ENCODE results near the gene METRNL.

Gene METRNL

DNA sequence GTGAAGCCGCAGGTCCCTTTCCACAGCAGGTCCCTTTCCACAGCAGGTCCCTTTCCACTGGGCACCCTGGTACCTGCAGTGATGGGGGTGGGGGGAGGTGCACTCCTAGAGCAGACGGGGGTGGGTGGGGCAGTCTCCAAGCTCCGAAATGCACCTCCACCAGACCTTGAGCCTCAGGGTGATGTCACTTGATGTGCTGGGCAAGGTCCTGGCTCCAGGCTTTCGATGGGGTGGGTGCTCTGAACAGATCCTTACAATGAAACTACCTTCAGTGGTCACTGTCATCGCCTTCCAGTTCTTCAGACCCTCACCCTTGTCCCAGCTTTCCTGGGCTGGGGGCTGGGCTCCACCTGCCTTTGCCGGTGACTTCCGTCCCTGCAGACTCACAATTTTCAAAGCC is 1.5 kb upstream of the METRNL start:
- H3K4me3 ChIP-seq (ENCODE audit: low read length) = no peak overlapping the region
- no peak overlapping the region for H3K4me2 ChIP-seq (ENCODE audit: low read length)
- H3K27me3 ChIP-seq (ENCODE audit: control insufficient read depth, insufficient read depth, low read length) = peaks cover 12% of the 10 kb centered on the region
- H3K4me1 ChIP-seq (ENCODE audit: control insufficient read depth, insufficient read depth, low read length) = peaks cover 29% of the 10 kb centered on the region
- no peaks in the 10 kb centered on the region for H3K9me3 ChIP-seq (replicated peaks; ENCODE audit: low read length)
- peaks cover 10% of the 10 kb centered on the region for H3K36me3 ChIP-seq (ENCODE audit: insufficient read depth, low read length)
- H3K9ac ChIP-seq (ENCODE audit: low read depth, low read length) = no peak overlapping the region

DNA sequence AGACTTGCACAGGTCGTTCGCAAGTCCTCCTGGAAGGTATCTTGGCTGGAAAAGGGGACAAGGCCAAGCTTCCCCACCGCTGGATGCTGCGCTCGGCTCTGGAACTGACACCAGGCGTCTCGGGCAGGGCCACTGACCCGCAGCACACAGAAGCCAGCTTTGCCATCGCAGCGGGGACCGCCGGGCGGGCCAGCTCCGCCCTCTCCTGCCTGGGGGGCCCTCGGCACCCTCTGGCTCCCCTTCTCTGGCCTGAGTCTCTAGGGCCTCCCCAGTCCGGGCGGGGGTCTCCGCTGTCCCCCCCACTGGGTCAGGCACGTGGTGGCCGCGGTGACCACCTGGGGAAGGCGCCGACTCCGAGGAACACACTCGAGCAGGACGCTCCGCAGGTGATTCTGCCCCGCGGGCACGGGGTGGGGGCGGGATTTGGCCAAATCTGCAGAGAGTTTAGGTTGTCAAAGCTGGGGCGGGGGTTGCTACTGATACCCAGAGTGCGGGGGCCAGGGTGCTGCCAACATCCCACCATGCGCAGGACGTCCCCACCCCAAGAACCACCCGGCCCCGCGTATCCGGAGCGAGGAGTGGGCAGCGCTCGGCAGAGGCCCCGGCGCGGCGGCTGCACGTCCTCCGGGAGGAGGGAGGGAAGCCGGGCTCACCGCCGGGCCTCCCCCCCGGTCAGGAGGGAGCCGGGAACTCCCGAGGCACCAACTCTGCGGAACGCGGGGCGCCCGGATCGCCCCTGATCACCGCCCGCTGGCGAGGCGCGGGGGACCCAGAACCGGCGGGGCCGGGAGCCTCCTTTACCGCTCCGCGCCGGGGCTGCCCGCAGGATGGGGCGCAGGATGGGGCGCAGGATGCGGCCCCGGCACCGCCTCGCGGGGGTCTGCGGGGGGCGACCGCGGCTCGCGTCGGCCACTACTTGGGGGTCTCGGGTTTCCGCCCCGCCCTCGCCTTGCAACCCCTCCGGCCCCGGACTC is 744 bp upstream of the METRNL start:
- Histone ChIP-seq H3K36me3 (ENCODE audit: insufficient read depth, low read length) (peaks cover 10% of the 10 kb centered on the region), H3K4me2 (ENCODE audit: low read length) (peak overlapping the region; percentile 91), H3K4me1 (ENCODE audit: control insufficient read depth, insufficient read depth, low read length) (peaks cover 35% of the 10 kb centered on the region), H3K9ac (ENCODE audit: low read depth, low read length) (peak overlapping the region; percentile 80), H3K9me3 (replicated peaks; ENCODE audit: low read length) (no peaks in the 10 kb centered on the region), H3K4me3 (ENCODE audit: low read length) (peak overlapping the region; percentile 72), H3K27me3 (ENCODE audit: control insufficient read depth, insufficient read depth, low read length) (peaks cover 12% of the 10 kb centered on the region)

DNA sequence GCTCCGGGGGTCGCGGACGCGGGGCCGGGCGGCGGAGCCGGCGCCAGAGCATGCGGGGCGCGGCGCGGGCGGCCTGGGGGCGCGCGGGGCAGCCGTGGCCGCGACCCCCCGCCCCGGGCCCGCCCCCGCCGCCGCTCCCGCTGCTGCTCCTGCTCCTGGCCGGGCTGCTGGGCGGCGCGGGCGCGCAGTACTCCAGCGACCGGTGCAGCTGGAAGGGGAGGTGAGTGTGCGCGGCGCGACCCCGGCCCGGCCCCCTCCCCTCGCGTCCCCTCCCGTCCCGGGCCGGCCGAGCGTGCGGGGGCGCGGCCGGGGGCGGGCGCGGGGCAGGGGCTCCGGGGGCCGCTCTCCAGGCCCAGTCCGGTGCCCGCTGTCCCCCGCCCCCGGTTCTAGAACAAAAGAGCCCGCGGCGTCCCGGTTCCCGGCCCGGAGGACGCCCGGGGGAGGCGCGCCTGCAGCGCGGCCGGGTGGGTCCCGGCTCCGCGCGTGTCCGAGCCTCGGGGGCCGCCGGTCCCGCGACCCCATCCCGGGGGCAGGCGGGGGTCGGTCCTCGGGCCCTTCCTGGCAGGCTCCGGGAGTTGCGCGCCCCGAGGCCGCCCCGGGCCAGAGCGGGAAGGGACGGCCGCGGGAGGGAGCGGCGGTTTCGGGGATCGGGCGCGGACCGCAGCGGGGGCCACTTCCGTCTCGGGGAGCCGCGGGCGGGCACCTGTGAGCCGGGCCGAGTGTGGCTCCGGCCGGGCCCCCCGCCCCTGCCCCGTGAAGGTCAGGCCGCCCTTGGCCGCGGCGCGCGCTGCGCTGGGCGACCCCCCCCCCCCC is 563 bp downstream of the METRNL start:
- peak overlapping the region; percentile 76 for H3K4me3 ChIP-seq (ENCODE audit: low read length)
- no peaks in the 10 kb centered on the region for H3K9me3 ChIP-seq (replicated peaks; ENCODE audit: low read length)
- peak overlapping the region; percentile 96 for H3K9ac ChIP-seq (ENCODE audit: low read depth, low read length)
- peaks cover 12% of the 10 kb centered on the region for H3K27me3 ChIP-seq (ENCODE audit: control insufficient read depth, insufficient read depth, low read length)
- H3K4me1 ChIP-seq (ENCODE audit: control insufficient read depth, insufficient read depth, low read length) = peaks cover 48% of the 10 kb centered on the region
- peaks cover 17% of the 10 kb centered on the region for H3K36me3 ChIP-seq (ENCODE audit: insufficient read depth, low read length)
- peak overlapping the region; percentile 43 for H3K4me2 ChIP-seq (ENCODE audit: low read length)

DNA sequence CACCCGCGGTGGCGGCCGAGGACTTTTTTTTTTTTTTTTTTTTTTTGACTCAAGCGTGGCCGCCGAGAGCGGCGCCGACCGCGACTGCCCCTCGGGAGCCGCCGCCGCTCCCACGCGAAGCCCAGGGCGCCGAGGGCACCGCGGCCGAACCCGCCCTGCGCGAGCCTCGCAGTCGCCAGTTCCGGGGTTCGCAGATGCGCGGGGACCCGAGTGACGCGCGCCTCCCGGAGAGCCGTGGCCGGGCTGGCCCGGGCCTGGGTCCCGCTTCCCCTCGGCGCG is 1.1 kb downstream of the METRNL start:
- Histone ChIP-seq H3K4me3 (ENCODE audit: low read length) (peak overlapping the region; percentile 76), H3K27me3 (ENCODE audit: control insufficient read depth, insufficient read depth, low read length) (peaks cover 6% of the 10 kb centered on the region)

DNA sequence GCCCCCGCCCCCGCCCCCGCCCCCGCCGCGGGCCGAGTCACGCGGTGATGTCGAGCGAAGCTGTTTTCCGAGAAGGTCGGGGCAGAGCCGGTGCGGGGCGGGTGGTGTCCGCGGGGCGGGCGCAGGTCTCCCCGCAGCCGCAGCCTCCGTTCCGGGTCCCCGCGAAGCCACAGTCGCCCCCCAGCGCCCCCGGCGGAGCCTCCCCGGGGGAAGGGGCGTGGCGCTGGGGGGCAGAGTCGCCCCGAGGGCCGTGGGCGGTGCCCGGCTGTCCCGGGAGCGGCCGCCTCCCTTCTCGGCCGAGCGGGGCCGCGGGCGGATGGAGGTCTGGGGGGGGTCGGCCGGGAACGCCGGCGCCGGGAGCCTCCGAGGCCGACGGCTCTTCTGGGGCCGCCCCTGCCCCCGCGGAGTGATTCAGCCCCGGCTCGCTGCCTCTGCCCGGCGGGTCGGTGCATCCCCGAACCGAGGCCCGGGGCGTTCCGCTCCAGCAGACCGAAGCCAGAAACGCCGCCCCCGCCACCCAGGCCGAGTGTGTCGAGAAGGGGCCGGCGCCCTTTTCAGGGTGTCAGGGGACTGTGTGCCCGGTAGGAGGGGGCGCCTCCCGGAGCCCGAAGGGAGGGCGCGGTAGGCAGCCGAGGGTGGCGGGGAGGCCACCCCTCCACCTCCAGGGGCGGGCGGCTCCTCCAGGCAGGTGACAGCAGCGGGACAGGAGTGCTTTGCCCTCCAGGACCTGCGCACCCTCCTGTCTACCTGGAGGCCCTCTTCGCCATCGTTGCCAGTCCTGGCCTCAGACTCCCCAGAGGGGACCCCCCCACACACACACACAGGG is 1.7 kb downstream of the METRNL start:
- Histone ChIP-seq H3K4me3 (ENCODE audit: low read length) (peak overlapping the region; percentile 76), H3K4me2 (ENCODE audit: low read length) (peak overlapping the region; percentile 89), H3K4me1 (ENCODE audit: control insufficient read depth, insufficient read depth, low read length) (peaks cover 59% of the 10 kb centered on the region), H3K27me3 (ENCODE audit: control insufficient read depth, insufficient read depth, low read length) (peaks cover 3% of the 10 kb centered on the region), H3K9ac (ENCODE audit: low read depth, low read length) (peak overlapping the region; percentile 96), H3K36me3 (ENCODE audit: insufficient read depth, low read length) (peaks cover 28% of the 10 kb centered on the region), H3K9me3 (replicated peaks; ENCODE audit: low read length) (no peaks in the 10 kb centered on the region)

More for the DNA sequence above, 1.1 kb downstream of the METRNL start:
- peaks cover 22% of the 10 kb centered on the region for H3K36me3 ChIP-seq (ENCODE audit: insufficient read depth, low read length)
- no peaks in the 10 kb centered on the region for H3K9me3 ChIP-seq (replicated peaks; ENCODE audit: low read length)
- H3K4me2 ChIP-seq (ENCODE audit: low read length) = peak overlapping the region; percentile 89
- peaks cover 53% of the 10 kb centered on the region for H3K4me1 ChIP-seq (ENCODE audit: control insufficient read depth, insufficient read depth, low read length)
- H3K9ac ChIP-seq (ENCODE audit: low read depth, low read length) = peak overlapping the region; percentile 96

DNA sequence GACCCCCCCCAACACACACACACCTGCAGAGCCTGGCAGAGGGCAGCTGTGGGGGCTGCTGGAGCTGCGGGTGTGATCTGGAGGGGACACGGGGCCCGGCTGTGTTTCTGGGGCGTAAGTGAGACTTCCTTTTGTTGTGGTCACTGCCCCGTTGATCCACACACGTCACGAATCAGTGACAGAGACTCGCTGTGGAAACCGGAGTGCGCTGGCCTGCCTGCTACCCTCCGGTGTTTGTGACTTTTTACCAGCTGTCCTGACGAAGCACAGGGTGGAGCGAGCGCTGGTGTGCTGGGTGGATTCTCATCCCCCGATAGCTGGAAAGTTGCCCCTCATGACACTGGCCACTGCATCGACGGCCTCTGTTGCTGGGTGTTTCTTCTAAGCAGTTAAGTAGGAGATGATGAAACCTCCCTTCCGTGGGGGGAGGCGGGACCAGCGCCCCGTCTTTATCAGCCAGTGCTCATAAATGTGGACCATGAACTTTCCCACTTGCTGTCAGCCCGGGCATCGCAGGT is 2.3 kb downstream of the METRNL start:
- Histone ChIP-seq H3K9ac (ENCODE audit: low read depth, low read length) (peak overlapping the region; percentile 96), H3K4me1 (ENCODE audit: control insufficient read depth, insufficient read depth, low read length) (peaks cover 66% of the 10 kb centered on the region)

DNA sequence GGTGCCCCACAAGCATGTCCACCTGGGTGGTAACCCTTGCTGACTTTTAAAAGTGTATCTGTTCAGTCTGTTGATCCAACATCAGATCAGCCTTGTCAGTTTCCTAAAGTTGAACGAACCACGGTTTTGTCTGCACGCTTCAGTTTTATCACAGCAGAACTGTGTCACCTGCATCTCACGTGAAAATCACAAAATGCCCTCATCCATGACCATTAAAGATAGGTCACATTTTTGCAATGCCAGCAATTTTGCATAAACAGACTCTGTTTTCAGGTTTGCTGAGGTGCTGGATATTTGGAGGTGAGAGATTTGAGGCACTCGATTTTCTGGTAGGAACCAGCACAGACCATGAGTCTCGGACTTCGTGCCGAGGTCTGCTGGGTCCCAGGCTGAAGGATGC is 3.0 kb downstream of the METRNL start:
- Histone ChIP-seq H3K4me3 (ENCODE audit: low read length) (peak overlapping the region; percentile 76), H3K9me3 (replicated peaks; ENCODE audit: low read length) (no peaks in the 10 kb centered on the region), H3K27me3 (ENCODE audit: control insufficient read depth, insufficient read depth, low read length) (peaks cover 3% of the 10 kb centered on the region), H3K4me2 (ENCODE audit: low read length) (peak overlapping the region; percentile 89), H3K9ac (ENCODE audit: low read depth, low read length) (peak overlapping the region; percentile 96), H3K36me3 (ENCODE audit: insufficient read depth, low read length) (peaks cover 41% of the 10 kb centered on the region), H3K4me1 (ENCODE audit: control insufficient read depth, insufficient read depth, low read length) (peaks cover 72% of the 10 kb centered on the region)

More for the DNA sequence above, 2.3 kb downstream of the METRNL start:
- H3K27me3 ChIP-seq (ENCODE audit: control insufficient read depth, insufficient read depth, low read length) = peaks cover 3% of the 10 kb centered on the region
- H3K4me2 ChIP-seq (ENCODE audit: low read length) = peak overlapping the region; percentile 89
- peak overlapping the region; percentile 76 for H3K4me3 ChIP-seq (ENCODE audit: low read length)
- H3K9me3 ChIP-seq (replicated peaks; ENCODE audit: low read length) = no peaks in the 10 kb centered on the region
- peaks cover 35% of the 10 kb centered on the region for H3K36me3 ChIP-seq (ENCODE audit: insufficient read depth, low read length)

DNA sequence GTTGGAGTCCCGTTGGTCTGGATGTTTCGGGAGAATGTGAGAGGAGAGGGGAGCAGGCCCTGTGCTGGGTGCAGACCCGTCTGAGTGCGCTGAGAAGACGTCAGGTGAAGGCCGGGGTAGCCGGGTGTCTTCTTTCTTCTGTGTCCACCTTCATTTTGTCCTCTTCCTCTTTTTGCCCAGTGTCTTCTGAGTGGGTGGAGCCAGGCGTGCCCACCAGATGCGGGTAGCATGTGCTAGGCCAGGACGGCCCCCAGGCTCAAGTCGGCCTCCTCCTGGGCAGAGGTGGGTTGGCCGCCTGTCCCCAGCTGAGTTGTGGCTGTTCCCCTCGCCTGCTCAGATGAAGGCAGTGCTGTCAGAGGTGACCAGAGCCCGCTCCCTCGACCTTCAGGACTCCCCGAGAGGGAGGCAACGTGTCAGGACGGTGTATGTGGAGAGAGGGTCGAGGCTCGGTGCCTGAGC is 3.5 kb downstream of the METRNL start:
- Histone ChIP-seq H3K4me3 (ENCODE audit: low read length) (peak overlapping the region; percentile 76), H3K9ac (ENCODE audit: low read depth, low read length) (peak overlapping the region; percentile 96), H3K27me3 (ENCODE audit: control insufficient read depth, insufficient read depth, low read length) (peaks cover 3% of the 10 kb centered on the region), H3K4me2 (ENCODE audit: low read length) (peak overlapping the region; percentile 89), H3K9me3 (replicated peaks; ENCODE audit: low read length) (no peaks in the 10 kb centered on the region), H3K4me1 (ENCODE audit: control insufficient read depth, insufficient read depth, low read length) (peaks cover 74% of the 10 kb centered on the region), H3K36me3 (ENCODE audit: insufficient read depth, low read length) (peaks cover 46% of the 10 kb centered on the region)

DNA sequence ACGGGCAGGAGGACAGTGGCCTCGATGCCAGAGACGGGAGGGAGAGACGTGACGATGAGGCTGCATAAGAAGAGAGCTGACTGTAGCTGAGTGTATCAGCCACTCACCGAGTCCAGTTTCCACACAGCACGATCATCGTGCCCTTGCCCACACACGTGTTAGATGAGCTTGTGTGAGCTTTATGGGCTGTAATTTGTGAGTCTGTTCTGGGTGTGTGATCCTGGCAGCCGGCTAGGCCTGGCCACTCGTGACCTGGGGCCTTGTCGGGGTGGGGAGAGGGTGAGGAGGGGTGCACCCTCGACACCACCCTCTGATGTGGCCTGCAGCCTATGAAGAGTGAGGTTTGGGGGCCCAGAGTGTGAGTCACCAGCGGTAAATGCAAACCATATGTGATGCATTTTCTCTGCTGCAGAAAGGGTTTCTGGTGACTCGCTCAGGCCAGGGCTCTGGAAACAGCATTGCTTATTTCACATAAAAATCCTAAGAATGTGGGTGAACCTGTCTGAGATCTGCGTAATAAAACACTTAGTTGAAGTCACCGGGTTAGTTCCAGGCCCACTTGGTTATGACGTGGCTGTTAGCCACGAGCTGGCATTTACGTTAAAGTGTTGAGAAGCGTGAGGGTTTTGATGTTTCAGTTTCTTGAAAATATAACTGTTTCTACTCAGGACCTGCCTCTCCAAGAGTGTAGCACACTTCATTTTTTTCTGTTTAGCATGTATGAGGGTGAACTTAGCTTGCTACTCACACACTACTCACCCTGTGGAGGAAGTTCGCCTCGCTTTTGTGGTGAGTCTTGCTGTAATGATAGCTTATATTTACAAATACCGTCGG is 4.2 kb downstream of the METRNL start:
- Histone ChIP-seq H3K4me1 (ENCODE audit: control insufficient read depth, insufficient read depth, low read length) (peaks cover 76% of the 10 kb centered on the region), H3K4me3 (ENCODE audit: low read length) (peak overlapping the region; percentile 76), H3K4me2 (ENCODE audit: low read length) (peak overlapping the region; percentile 89), H3K9me3 (replicated peaks; ENCODE audit: low read length) (no peaks in the 10 kb centered on the region), H3K36me3 (ENCODE audit: insufficient read depth, low read length) (peaks cover 52% of the 10 kb centered on the region), H3K27me3 (ENCODE audit: control insufficient read depth, insufficient read depth, low read length) (peaks cover 1% of the 10 kb centered on the region), H3K9ac (ENCODE audit: low read depth, low read length) (peak overlapping the region; percentile 96)

DNA sequence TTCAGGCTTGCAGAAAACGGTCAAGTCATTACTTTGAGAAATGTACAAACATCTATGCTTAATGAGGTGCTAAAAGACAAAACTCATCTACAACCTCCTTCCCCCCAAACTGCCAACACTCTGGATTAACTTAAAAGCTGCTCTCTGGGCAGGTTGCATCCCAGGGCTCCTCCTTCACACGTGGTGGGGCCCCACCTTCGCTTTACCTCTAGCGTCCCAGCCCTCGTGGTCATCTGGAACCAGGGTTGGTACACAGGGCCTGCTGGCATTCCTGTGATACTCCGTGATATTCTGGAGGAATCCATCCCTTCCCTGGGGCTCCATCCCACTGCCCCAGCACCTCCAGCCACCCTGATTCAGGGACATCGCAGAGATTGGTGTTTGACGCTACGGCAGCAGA is 4.8 kb downstream of the METRNL start:
- Histone ChIP-seq H3K36me3 (ENCODE audit: insufficient read depth, low read length) (peaks cover 53% of the 10 kb centered on the region), H3K4me3 (ENCODE audit: low read length) (peak overlapping the region; percentile 56), H3K9ac (ENCODE audit: low read depth, low read length) (peak overlapping the region; percentile 77)

More for the DNA sequence above, 4.8 kb downstream of the METRNL start:
- Histone ChIP-seq H3K9me3 (replicated peaks; ENCODE audit: low read length) (no peaks in the 10 kb centered on the region), H3K4me1 (ENCODE audit: control insufficient read depth, insufficient read depth, low read length) (peaks cover 78% of the 10 kb centered on the region), H3K27me3 (ENCODE audit: control insufficient read depth, insufficient read depth, low read length) (no peaks in the 10 kb centered on the region), H3K4me2 (ENCODE audit: low read length) (peak overlapping the region; percentile 66)

Data from skeletal muscle satellite cell (primary cell).